Measurements from ENCODE around the gene ZP3.
A peak's percentile ranks its signal among the peaks of the same experiment; 100 is the strongest.
"Not testable (repeated sequence)": the region's sequence is repeated elsewhere in the genome, so short reads cannot be mapped to it uniquely, and the experiment has no call there.

DNA sequence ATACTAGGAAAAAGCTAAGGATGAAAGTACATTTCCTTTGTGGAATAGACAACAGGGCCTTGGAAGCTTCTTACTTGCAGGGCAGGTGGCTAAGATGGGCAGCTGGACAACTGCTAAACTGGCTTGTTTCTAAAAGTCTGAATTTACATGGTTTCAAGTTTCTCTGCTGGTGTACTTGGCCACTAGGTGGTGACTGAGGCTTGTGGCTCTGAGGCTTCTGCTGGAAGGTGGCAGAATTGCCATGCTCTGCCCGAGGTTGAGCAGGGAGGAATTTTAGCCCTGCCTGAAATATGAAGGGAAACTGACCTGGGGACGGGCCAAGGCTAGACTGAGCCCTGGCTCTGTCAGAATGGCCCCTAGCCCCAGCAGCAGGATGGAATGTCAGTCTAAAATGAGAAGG lies 13.1 kb downstream of the ZP3 start:
- TF ChIP-seq, protein P1, sequence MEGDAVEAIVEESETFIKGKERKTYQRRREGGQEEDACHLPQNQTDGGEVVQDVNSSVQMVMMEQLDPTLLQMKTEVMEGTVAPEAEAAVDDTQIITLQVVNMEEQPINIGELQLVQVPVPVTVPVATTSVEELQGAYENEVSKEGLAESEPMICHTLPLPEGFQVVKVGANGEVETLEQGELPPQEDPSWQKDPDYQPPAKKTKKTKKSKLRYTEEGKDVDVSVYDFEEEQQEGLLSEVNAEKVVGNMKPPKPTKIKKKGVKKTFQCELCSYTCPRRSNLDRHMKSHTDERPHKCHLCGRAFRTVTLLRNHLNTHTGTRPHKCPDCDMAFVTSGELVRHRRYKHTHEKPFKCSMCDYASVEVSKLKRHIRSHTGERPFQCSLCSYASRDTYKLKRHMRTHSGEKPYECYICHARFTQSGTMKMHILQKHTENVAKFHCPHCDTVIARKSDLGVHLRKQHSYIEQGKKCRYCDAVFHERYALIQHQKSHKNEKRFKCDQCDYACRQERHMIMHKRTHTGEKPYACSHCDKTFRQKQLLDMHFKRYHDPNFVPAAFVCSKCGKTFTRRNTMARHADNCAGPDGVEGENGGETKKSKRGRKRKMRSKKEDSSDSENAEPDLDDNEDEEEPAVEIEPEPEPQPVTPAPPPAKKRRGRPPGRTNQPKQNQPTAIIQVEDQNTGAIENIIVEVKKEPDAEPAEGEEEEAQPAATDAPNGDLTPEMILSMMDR (optimal IDR thresholded peaks at IDR 0.05 in 1 of 3, IDR thresholded peaks at IDR 0.05 in 1 of 3, conservative IDR thresholded peaks at IDR 0.05 in 1 of 3; ENCODE audit: extremely low read depth in 1 of 3, insufficient read depth in 2 of 3, low read length in 3 of 3), result peak in 2 of 3 experiments; percentile 55 to 56
- not testable (repeated sequence) for TF ChIP-seq EZH2 (IDR thresholded peaks at IDR 0.05; ENCODE audit: low read length)
